H1 (cell line): ENCODE results near the gene INPP4B.

ENCODE experiments used
- BRCA1 ChIP-seq: IDR thresholded peaks from 2 replicates; pipeline ENCODE4 v1.6.1; 2012; ENCODE audit warnings: low read depth, low read length, improper control_type of control experiment
- CTCF ChIP-seq, 3 experiments: IDR thresholded peaks; 1 replicate in 2 of 3; 2 replicates in 1 of 3; pipeline versions ENCODE4 v1.5.1 to v1.6.1; 2011; ENCODE audit warnings: low read length in 3 of 3, mild to moderate bottlenecking in 3 of 3, inconsistent platforms in 2 of 3, low read depth in 1 of 3, moderate library complexity in 1 of 3; ENCODE audit not compliant: insufficient read depth in 1 of 3; ENCODE audit errors: control extremely low read depth in 1 of 3
- EZH2 ChIP-seq: fragments of 200-600 bp; sonication (generic); IDR thresholded peaks from 2 replicates; pipeline ENCODE4 v1.7.1; 2012; ENCODE audit warnings: low read depth, mild to moderate bottlenecking, moderate library complexity, low read length, inconsistent platforms; ENCODE audit not compliant: severe bottlenecking
- MAX ChIP-seq: IDR thresholded peaks from 2 replicates; pipeline ENCODE4 v1.6.1; 2012; ENCODE audit warnings: inconsistent platforms
- PHF8 ChIP-seq: fragments of 200-600 bp; sonication (generic); conservative IDR thresholded peaks from 2 replicates; pipeline ENCODE4 v1.7.1; 2012; ENCODE audit warnings: low read depth, mild to moderate bottlenecking, inconsistent platforms, low read length, moderate library complexity
- POLR2A ChIP-seq, 2 experiments: IDR thresholded peaks; 1 replicate in 1 of 2; 2 replicates in 1 of 2; pipeline ENCODE4 v1.6.1; 2011; ENCODE audit warnings: low read depth in 2 of 2, low read length in 2 of 2, mild to moderate bottlenecking in 2 of 2; ENCODE audit errors: control extremely low read depth in 1 of 2
- POLR2AphosphoS5 ChIP-seq: IDR thresholded peaks from 2 replicates; pipeline ENCODE4 v1.6.1; 2011; ENCODE audit warnings: low read depth, low read length
- SIN3A ChIP-seq, 2 experiments: IDR thresholded peaks in 1 of 2; conservative IDR thresholded peaks in 1 of 2; 2 replicates each; pipeline ENCODE4 v1.6.1; 2011 to 2012; ENCODE audit warnings: low read length in 2 of 2, improper control_type of control experiment in 1 of 2, low read depth in 1 of 2, mild to moderate bottlenecking in 1 of 2
- SP1 ChIP-seq: IDR thresholded peaks from 2 replicates; pipeline ENCODE4 v1.6.1; 2011; ENCODE audit warnings: low read depth, low read length
- SP4 ChIP-seq: IDR thresholded peaks from 2 replicates; pipeline ENCODE4 v1.6.1; 2012; ENCODE audit warnings: low read length, inconsistent platforms
- YY1 ChIP-seq: IDR thresholded peaks from 2 replicates; pipeline ENCODE4 v1.6.1; 2011; ENCODE audit warnings: low read depth, mild to moderate bottlenecking, low read length

GRCh38 chr4:142383354-142383753 is 462.7 kb downstream of the INPP4B start:
- TF ChIP-seq CTCF (IDR thresholded peaks at IDR 0.05; ENCODE audit: control extremely low read depth in 1 of 3, insufficient read depth in 1 of 3, low read depth in 1 of 3, low read length in 3 of 3), result no peak
- TF ChIP-seq PHF8, result no peak
- TF ChIP-seq SIN3A (conservative IDR thresholded peaks at IDR 0.05 in 1 of 2, IDR thresholded peaks at IDR 0.05 in 1 of 2; ENCODE audit: low read depth in 1 of 2, low read length in 2 of 2), result no peak
- TF ChIP-seq YY1, result no peak
- TF ChIP-seq POLR2A (IDR thresholded peaks at IDR 0.05; ENCODE audit: control extremely low read depth in 1 of 2, low read depth in 2 of 2, low read length in 2 of 2), result no peak
- TF ChIP-seq BRCA1, result no peak
- TF ChIP-seq EZH2, result no peak
- TF ChIP-seq SP1, result no peak
- no peak for TF ChIP-seq MAX
- no peak for TF ChIP-seq SP4
- no peak for TF ChIP-seq POLR2AphosphoS5
